Skin epidermis (tissue), 12 donors: Measurements from ENCODE around the gene BCKDHB.
A peak's percentile ranks its signal among the peaks of the same experiment; 100 is the strongest.
"Not testable (repeated sequence)": the region's sequence is repeated elsewhere in the genome, so short reads cannot be mapped to it uniquely, and the experiment has no call there.

Experiments
- H3K27ac ChIP-seq, 21 experiments: fragments of 200-600 bp; sonication (generic) in 11 of 21; one replicate each; pipeline ENCODE4 v1.5.0; 2020; ENCODE audit warnings: mild to moderate bottlenecking in 3 of 21, inconsistent platforms in 2 of 21, moderate library complexity in 2 of 21
- H3K4me3 ChIP-seq, 7 experiments: fragments of 200-600 bp; sonication (generic) in 2 of 7; one replicate each; pipeline ENCODE4 v1.5.0; 2020; ENCODE audit warnings: inconsistent platforms in 2 of 7, mild to moderate bottlenecking in 2 of 7, moderate library complexity in 1 of 7

Gene BCKDHB

DNA sequence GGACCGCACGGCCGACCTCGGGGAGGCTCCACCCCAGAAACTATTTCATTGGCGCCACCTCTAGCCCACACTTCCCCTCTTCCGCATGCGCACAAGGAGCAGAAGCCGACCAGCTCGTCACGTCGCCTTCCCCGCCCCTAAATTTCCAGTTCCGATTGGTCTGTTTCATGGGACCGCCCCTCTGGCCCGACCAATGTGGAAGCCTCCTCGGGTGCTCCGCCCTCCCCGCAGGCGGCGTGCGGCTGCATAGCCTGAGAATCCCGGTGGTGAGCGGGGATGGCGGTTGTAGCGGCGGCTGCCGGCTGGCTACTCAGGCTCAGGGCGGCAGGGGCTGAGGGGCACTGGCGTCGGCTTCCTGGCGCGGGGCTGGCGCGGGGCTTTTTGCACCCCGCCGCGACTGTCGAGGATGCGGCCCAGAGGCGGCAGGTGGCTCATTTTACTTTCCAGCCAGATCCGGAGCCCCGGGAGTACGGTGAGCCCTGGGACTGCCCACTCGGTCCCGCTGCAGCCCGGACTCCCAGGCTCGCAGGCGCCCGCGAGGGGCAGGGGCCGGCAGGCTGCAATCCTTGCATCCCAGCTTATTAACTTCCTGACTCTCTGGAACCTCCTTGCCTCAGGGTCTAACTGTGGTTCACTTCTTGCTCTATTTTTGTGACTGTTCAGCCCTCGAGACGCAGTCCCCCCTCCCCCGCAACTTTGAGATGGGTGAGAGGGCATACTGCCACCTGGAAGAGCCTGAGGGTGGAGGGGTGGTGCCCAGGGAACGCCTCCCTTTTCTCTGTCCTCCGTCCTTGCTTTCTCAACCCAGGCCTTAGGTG is at the start of gene BCKDHB:
Gene BCKDHB (plus strand): TSS at position 254 of the 818 bp plus-strand sequence. CDS start 23 bp downstream, at position 277.
- peak within 1 kb of the TSS; percentile 60 to 90 (median 73) for H3K4me3 ChIP-seq

DNA sequence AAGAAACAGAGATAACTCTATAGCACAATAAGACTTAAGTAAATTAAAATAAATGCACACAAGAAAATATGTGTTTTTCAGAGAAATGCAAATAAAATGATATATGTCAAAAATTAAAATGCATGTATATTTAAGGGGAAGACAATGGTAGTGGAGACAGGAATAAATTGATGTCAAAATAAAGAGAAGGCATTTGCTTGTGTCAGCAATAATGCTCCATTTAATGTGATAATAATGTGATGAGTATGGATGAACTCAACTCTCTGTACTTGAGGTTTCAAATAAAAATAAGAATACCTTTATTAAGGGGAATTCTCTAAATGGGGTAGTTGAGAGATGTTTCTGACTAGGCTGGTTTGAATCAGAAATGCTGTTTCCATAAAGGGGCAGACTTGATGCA is 45.7 kb upstream of the BCKDHB start:
- Histone ChIP-seq H3K27ac (no peak overlapping the region), H3K4me3 (no peak overlapping the region)

More for the DNA sequence above, at the start of gene BCKDHB:
- peak within 1 kb of the TSS; percentile 26 to 85 (median 65) for H3K27ac ChIP-seq

- not testable (repeated sequence) for H3K27ac ChIP-seq, H3K4me3 ChIP-seq
Observed at GRCh38 chr6:80068146-80068545, 38.3 kb upstream of the BCKDHB start.

GRCh38 chr6:80070431-80070830 is 36.0 kb upstream of the BCKDHB start:
- H3K27ac ChIP-seq, H3K4me3 ChIP-seq: not testable (repeated sequence)

DNA sequence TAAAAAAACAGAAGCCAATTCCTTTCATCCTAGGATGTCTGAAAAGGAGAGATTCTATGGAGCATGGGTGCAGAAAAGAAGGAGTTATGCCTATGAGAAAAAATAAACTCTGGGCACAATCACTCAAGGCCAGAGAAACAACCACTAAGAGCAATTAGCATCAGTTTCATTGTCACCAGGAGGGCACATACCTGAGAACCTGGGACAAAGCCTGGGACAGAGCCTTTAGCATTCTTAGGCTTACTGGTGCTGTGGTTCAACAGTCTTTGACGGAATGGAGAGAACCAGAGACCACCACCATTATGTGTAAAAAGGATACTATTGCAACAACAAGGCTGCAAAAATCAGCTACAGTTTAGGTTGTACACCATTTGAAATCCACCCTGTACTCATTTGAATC is 29.4 kb upstream of the BCKDHB start:
- no peak overlapping the region for H3K27ac ChIP-seq

GRCh38 chr6:80088637-80089036 is 17.8 kb upstream of the BCKDHB start:
- Histone ChIP-seq H3K4me3 (no peak overlapping the region), H3K27ac (no peak overlapping the region)

More for the DNA sequence above, 29.4 kb upstream of the BCKDHB start:
- H3K4me3 ChIP-seq: no peak overlapping the region

DNA sequence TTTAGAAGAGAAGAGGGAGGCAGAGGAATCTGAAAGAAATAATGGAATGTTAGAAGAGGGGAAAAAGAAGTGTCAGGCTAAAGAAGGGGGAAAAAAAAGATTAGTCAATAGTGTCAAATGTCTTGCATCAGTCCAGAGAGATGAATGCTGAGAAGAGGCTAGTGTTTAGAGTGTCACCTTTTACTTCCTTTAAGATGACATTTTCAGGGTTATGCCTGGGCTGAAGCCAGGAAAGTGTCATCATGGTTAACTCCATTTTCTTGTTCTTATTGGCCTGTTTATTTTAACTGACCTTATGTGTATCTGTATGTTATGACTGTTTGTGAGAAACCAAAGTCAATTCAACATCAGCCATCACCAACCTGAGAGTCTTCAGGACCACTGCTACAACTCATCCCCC is 15.0 kb upstream of the BCKDHB start:
- Histone ChIP-seq H3K27ac (no peak overlapping the region), H3K4me3 (no peak overlapping the region)

GRCh38 chr6:80094017-80094416 is 12.5 kb upstream of the BCKDHB start:
- Histone ChIP-seq H3K27ac (no peak overlapping the region), H3K4me3 (no peak overlapping the region)

- Histone ChIP-seq H3K27ac (no peak overlapping the region), H3K4me3 (no peak overlapping the region)
Observed at GRCh38 chr6:80095600-80095999, 10.9 kb upstream of the BCKDHB start.

GRCh38 chr6:80098392-80098791 is 8.1 kb upstream of the BCKDHB start:
- Histone ChIP-seq H3K27ac (no peak overlapping the region), H3K4me3 (no peak overlapping the region)

GRCh38 chr6:80104520-80104919 is 2.0 kb upstream of the BCKDHB start:
- Histone ChIP-seq H3K4me3 (no peak overlapping the region), H3K27ac (no peak overlapping the region)

DNA sequence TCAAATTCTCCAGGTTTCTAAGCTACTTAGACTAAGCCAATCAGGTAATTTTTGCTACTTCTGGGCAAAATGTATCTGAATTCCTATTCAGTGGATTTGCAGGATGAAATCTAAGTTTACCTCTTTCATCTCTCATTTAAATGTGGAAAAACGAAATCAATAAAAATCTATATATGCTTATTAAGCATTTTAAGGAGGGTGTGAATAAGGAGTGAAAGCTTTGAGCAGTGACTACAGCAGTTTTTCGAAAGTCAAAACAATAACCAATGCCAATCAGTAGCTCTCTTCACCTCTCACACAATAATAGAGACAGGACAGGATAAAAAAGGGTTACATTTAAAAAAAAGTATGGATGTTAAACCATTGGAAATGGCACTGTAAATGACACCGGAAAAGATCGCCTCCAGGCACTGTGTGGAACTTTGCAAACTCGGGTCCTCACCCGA is 476 bp upstream of the BCKDHB start:
- Histone ChIP-seq H3K4me3 (peak overlapping the region; percentile 60 to 90 (median 73)), H3K27ac (peak overlapping the region in 8 of 21 experiments; percentile 26 to 68 (median 45))

DNA sequence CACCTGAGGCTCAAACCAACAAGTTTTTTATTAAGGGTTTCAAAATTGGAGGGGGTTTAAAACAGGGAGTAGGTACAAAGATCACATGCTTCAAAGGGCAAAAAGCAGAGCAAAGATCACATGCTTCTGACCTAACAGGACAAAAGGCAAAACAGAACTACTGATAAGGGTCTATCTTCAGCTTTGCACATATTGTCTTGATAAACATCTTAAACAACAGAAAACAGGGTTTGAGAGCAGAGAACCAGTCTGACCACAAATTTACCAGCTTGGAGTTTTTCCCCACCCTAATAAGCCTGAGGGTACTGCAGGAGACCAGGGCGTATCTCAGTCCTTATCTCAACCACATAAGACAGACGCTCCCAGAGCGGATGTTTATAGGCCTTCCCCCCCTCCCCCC is 16.1 kb downstream of the BCKDHB start:
- not testable (repeated sequence) for H3K27ac ChIP-seq, H3K4me3 ChIP-seq

DNA sequence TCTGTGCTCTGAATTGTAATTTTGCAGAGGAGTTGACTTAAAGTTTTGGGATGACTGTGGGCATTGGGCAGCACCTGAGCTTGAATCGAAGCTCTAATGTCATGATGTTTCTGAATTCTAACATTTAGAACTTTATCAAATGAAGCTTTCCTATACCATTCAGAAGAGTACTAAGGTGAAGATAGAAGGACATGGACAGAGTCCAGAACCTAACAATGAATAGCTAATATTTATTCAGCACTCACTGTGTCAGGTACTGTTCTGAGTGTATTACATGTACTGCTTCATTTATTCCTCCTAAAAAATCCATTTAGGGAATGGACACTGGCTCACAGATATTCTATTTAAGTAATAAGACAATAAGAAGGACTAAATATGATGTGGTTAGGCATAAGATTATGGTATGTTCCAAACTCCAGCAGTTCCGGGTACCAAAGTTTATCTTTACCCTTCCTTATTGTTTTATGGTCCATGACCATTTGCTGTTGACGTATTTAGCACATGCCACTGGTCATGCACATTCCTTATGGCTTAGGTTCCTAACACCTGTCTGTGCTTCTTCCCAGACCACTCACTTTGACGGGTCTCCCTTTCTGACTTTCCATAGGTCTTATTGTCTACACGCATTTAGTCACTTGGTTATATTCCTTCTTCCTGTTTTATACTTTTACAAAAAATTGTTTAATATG is 20.3 kb downstream of the BCKDHB start:
- Histone ChIP-seq H3K4me3 (no peak overlapping the region), H3K27ac (no peak overlapping the region)

GRCh38 chr6:80129485-80129884 is 23.0 kb downstream of the BCKDHB start:
- H3K4me3 ChIP-seq: no peak overlapping the region
- no peak overlapping the region for H3K27ac ChIP-seq

DNA sequence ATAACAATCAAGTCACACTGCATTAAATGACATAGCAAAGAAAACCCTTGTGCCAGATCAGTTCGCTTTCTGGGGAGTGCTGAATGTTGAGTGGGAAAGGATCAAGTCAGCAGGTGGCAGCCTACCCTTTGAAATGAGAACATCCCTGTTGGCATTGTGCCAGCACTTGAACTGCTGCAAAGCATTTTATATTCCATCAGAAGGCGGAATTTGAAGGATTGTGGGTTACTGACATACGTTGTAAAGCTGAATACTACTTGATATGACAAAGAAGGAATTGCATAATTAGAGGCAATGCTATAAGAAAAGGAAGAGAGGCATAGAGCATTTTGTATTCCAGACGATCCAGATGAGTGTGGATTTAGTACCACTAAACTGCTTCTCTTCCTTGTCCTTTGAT is 26.5 kb downstream of the BCKDHB start:
- H3K27ac ChIP-seq: no peak overlapping the region
- no peak overlapping the region for H3K4me3 ChIP-seq

DNA sequence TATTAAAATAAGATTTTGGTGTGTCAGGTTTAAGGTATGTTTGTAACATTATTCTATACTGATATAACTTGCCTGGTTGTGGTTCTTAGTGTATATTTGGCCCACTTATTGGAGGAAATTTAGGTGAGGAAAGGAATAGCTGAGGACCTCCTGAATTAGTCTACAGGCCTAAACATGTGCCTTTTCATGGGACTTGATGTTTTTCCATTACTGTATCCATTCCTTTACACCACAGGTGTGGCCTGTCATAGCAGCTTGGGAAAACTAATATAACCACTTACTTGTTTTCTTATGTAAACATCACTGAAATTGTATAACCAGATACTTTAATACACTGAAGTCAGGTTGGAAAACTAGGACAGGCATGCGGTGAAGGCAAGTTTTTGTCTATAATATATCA is 27.6 kb downstream of the BCKDHB start:
- H3K4me3 ChIP-seq: no peak overlapping the region
- H3K27ac ChIP-seq: no peak overlapping the region

DNA sequence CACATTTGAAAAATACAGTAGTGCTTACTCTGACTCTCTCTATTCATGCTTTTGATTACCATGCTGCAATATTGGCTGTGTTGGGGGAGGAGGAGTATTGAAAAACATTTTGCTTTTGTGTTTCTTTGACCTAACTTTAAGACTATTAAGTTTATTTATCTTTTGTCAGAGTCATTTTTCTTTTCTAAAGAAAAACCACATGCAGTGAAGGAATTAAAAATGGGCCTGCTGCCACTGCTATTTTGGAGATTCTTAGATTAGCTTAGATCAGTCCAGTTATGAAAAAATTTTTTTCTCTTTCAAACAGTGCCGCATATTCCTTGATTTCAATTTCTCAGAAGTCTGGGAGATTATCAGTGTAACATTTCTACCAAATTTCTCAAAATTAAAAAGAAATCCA is 36.1 kb downstream of the BCKDHB start:
- Histone ChIP-seq H3K27ac (peak overlapping the region in 4 of 21 experiments; percentile 3 to 44 (median 8)), H3K4me3 (no peak overlapping the region)

- Histone ChIP-seq H3K4me3 (no peak overlapping the region), H3K27ac (peak overlapping the region in 7 of 21 experiments; percentile 3 to 49 (median 20))
Observed at GRCh38 chr6:80143419-80143937, 37.0 kb downstream of the BCKDHB start.

- peak overlapping the region in 1 of 21 experiments; percentile 3 for H3K27ac ChIP-seq
- no peak overlapping the region for H3K4me3 ChIP-seq
Observed at GRCh38 chr6:80144753-80145315, 38.4 kb downstream of the BCKDHB start.
